ENCODE measurements around the gene TLCD4. TPM values are rescaled to one million over a fixed set of nuclear protein-coding genes. Genes with fewer than 3 reads are reported as not detected.

Gene TLCD4
- total RNA-seq, 2 experiments from 2014 or later = not detected

DNA sequence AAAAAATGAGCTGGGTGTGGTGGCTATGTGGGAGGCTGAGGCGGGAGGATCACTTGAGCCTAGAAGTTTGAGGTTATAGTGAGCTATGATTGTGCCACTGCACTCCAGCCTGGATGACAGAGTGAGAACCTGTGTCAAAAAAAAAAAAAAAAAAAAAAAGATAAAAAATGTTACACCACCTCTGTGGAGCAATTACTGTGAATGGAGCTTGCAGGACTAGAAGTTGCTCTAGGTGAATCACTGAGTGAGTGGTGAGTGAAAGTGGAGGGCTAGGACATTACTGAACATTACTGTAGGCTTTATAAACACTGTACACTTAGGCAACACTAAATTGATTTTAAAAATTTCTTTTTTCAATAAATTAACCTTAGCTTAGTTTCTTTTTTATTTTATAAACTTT lies 21.9 kb downstream of the TLCD4 start:
- CTCF ChIA-PET (ENCODE audit: unreplicated experiment) = no interaction called here
- Histone ChIP-seq H3K9me3 (ENCODE audit: low read length) (no peaks in the 10 kb centered on the region), H3K4me1 (ENCODE audit: insufficient read depth, low read length, poor library complexity, severe bottlenecking) (no peaks in the 10 kb centered on the region), H3K4me3 (ENCODE audit: low read depth, low read length, poor library complexity, severe bottlenecking) (no peak overlapping the region), H4K20me1 (ENCODE audit: insufficient read depth, low read length) (no peaks in the 10 kb centered on the region), H3K27ac (ENCODE audit: low read depth, low read length, poor library complexity, severe bottlenecking) (no peak overlapping the region), H3K4me2 (ENCODE audit: low read length) (no peak overlapping the region), H3K9me2 (ENCODE audit: insufficient read depth, low read length) (no peaks in the 10 kb centered on the region), H2AFZ (ENCODE audit: low read length) (no peak overlapping the region), H3K36me3 (ENCODE audit: insufficient read depth, low read length) (no peaks in the 10 kb centered on the region), H3K79me2 (ENCODE audit: insufficient read depth, low read depth, low read length) (no peaks in the 10 kb centered on the region)
- intact Hi-C loops (cut with micrococcal nuclease; ENCODE audit: unreplicated experiment) = no loop called here
- DNase-seq (ENCODE audit: low spot score) = no peak
- POLR2A ChIA-PET = interaction anchor here (0.6 to 0.9 kb wide), 6 partner anchors 10 to 435 kb away, joined by 3 to 7 read pairs (median 4); no protein-coding TSS in a partner anchor
- BruUV-seq (replicated peaks) = no TSS peak
- TF ChIP-seq, protein P1, sequence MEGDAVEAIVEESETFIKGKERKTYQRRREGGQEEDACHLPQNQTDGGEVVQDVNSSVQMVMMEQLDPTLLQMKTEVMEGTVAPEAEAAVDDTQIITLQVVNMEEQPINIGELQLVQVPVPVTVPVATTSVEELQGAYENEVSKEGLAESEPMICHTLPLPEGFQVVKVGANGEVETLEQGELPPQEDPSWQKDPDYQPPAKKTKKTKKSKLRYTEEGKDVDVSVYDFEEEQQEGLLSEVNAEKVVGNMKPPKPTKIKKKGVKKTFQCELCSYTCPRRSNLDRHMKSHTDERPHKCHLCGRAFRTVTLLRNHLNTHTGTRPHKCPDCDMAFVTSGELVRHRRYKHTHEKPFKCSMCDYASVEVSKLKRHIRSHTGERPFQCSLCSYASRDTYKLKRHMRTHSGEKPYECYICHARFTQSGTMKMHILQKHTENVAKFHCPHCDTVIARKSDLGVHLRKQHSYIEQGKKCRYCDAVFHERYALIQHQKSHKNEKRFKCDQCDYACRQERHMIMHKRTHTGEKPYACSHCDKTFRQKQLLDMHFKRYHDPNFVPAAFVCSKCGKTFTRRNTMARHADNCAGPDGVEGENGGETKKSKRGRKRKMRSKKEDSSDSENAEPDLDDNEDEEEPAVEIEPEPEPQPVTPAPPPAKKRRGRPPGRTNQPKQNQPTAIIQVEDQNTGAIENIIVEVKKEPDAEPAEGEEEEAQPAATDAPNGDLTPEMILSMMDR (conservative IDR thresholded peaks at IDR 0.05; ENCODE audit: low read length) = no peak
- TF ChIP-seq EZH2phosphoT487 (IDR thresholded peaks at IDR 0.05; ENCODE audit: borderline replicate concordance, low read depth, low read length) = no peak

DNA sequence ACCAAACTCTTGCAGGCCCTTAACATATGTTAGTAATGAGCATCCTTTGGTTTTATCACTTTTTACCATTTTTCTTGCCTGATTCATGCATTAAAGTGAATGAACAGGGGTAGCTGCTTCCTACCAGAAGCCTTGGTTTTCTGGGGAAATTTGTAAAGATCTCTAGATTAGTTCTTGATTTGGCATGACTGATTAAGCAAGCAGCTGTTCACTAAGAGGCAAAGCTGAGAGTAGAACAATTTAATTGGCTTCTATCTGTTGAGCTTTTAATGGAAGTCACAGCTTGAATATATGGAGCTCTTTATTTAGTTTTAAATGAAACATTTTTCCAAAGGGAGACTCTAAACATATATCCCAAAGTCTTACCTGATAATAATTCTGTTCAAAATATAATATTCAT lies 23.6 kb downstream of the TLCD4 start:
- Histone ChIP-seq H3K9me3 (ENCODE audit: low read length) (no peaks in the 10 kb centered on the region), H3K79me2 (ENCODE audit: insufficient read depth, low read depth, low read length) (no peaks in the 10 kb centered on the region), H3K4me3 (ENCODE audit: low read depth, low read length, poor library complexity, severe bottlenecking) (no peak overlapping the region), H3K9me2 (ENCODE audit: insufficient read depth, low read length) (no peaks in the 10 kb centered on the region), H3K27ac (ENCODE audit: low read depth, low read length, poor library complexity, severe bottlenecking) (no peak overlapping the region), H3K4me1 (ENCODE audit: insufficient read depth, low read length, poor library complexity, severe bottlenecking) (no peaks in the 10 kb centered on the region), H4K20me1 (ENCODE audit: insufficient read depth, low read length) (no peaks in the 10 kb centered on the region), H3K4me2 (ENCODE audit: low read length) (no peak overlapping the region), H3K36me3 (ENCODE audit: insufficient read depth, low read length) (no peaks in the 10 kb centered on the region), H2AFZ (ENCODE audit: low read length) (no peak overlapping the region)
- no peak for TF ChIP-seq EZH2phosphoT487 (IDR thresholded peaks at IDR 0.05; ENCODE audit: borderline replicate concordance, low read depth, low read length)
- TF ChIP-seq, protein P1 (conservative IDR thresholded peaks at IDR 0.05; ENCODE audit: low read length) = no peak
- no TSS peak for BruUV-seq (replicated peaks)
- intact Hi-C loops (cut with micrococcal nuclease; ENCODE audit: unreplicated experiment) = no loop called here
- POLR2A ChIA-PET = no interaction called here
- CTCF ChIA-PET (ENCODE audit: unreplicated experiment) = no interaction called here
- DNase-seq (ENCODE audit: low spot score) = no peak

DNA sequence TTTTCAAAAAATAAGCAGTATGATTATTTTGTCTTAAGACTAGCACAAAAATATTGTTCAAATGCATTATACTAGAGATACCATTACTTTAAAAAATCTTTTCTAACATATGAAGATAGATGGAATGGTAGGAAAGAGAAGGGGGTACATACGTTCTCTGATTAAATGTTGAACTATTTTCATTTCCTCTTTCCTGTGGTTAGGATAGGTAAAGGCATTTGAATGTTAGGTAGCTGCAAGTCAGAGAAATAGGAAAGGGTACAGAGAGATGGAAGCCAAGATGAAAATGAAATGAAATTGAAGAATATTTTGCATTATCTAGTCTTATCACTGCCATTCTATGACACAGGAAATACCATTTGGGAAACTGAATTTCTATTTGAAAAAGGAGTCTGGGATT lies 28.3 kb downstream of the TLCD4 start:
- H3K27ac ChIP-seq (ENCODE audit: low read depth, low read length, poor library complexity, severe bottlenecking) = no peak overlapping the region
- CTCF ChIA-PET (ENCODE audit: unreplicated experiment) = no interaction called here
- no peaks in the 10 kb centered on the region for H3K4me1 ChIP-seq (ENCODE audit: insufficient read depth, low read length, poor library complexity, severe bottlenecking)
- no peaks in the 10 kb centered on the region for H3K9me3 ChIP-seq (ENCODE audit: low read length)
- no peak for TF ChIP-seq EZH2phosphoT487 (IDR thresholded peaks at IDR 0.05; ENCODE audit: borderline replicate concordance, low read depth, low read length)
- TF ChIP-seq, protein P1 (conservative IDR thresholded peaks at IDR 0.05; ENCODE audit: low read length) = no peak
- no TSS peak for BruUV-seq (replicated peaks)
- no peak for DNase-seq (ENCODE audit: low spot score)
- no peaks in the 10 kb centered on the region for H3K79me2 ChIP-seq (ENCODE audit: insufficient read depth, low read depth, low read length)
- no peaks in the 10 kb centered on the region for H3K9me2 ChIP-seq (ENCODE audit: insufficient read depth, low read length)
- POLR2A ChIA-PET = no interaction called here
- intact Hi-C loops (cut with micrococcal nuclease; ENCODE audit: unreplicated experiment) = no loop called here
- no peak overlapping the region for H3K4me2 ChIP-seq (ENCODE audit: low read length)
- H4K20me1 ChIP-seq (ENCODE audit: insufficient read depth, low read length) = no peaks in the 10 kb centered on the region
- no peak overlapping the region for H3K4me3 ChIP-seq (ENCODE audit: low read depth, low read length, poor library complexity, severe bottlenecking)
- H2AFZ ChIP-seq (ENCODE audit: low read length) = no peak overlapping the region
- H3K36me3 ChIP-seq (ENCODE audit: insufficient read depth, low read length) = no peaks in the 10 kb centered on the region
